Activated CD8-positive, alpha-beta T cell treated with anti-CD3 and anti-CD28 coated beads for 36 hours (primary cell): ENCODE measurements around the gene GTPBP1. TPM values are rescaled to one million over a fixed set of nuclear protein-coding genes. Genes with fewer than 3 reads are reported as not detected.
A peak's percentile ranks its signal among the peaks of the same experiment; 100 is the strongest.

Experiments
- ATAC-seq: fragments of 200-7000 bp; cut with Tn5 transposase; one replicate; pipeline ENCODE4 v1.10.0; 2021; ENCODE audit warnings: mild to moderate bottlenecking, moderate library complexity
- CTCF ChIA-PET: fragments of 350-600 bp; sonication (Branson Sonifier 250); formaldehyde crosslinking; loops from one replicate; lab custom pipeline; 2021; ENCODE audit warnings: antibody characterized with exemption; lab: Charles Lee
- POLR2A ChIA-PET: fragments of 350-600 bp; sonication (Branson Sonifier 250); formaldehyde crosslinking; loops from one replicate; lab custom pipeline; 2021; ENCODE audit warnings: antibody characterized with exemption; lab: Charles Lee
- DNase-seq: peaks from one replicate; pipeline ENCODE4 v3.0.0-alpha.2; 2020
- H3K27ac Mint-ChIP-seq: one replicate; pipeline ENCODE4 v1.8.0; 2021; ENCODE audit warnings: mild to moderate bottlenecking, mixed read lengths
- H3K27me3 Mint-ChIP-seq: one replicate; pipeline ENCODE4 v1.8.0; 2021; ENCODE audit warnings: mixed read lengths
- H3K36me3 Mint-ChIP-seq: one replicate; pipeline ENCODE4 v1.8.0; 2021; ENCODE audit warnings: low read depth, mixed read lengths
- H3K4me1 Mint-ChIP-seq: one replicate; pipeline ENCODE4 v1.8.0; 2021; ENCODE audit warnings: low read depth, mixed read lengths
- H3K4me3 Mint-ChIP-seq: one replicate; pipeline ENCODE4 v1.8.0; 2021; ENCODE audit warnings: mild to moderate bottlenecking, moderate library complexity, mixed read lengths
- H3K9me3 Mint-ChIP-seq: one replicate; pipeline ENCODE4 v1.8.0; 2021; ENCODE audit warnings: mixed read lengths
- CTCF ChIP-seq: fragments of 200-600 bp; IDR thresholded peaks from one replicate; pipeline ENCODE4 v1.8.0; 2022; ENCODE audit warnings: antibody characterized with exemption, mild to moderate bottlenecking
- intact Hi-C: fragments of 100-400 bp; cut with micrococcal nuclease; formaldehyde crosslinking; loops from one replicate; pipeline ENCODE4 v1.10.0; 2022
- total RNA-seq, 2 experiments: library from RNA; stranded (reverse); gene quantifications; one replicate each; pipeline ENCODE4 v1.2.3, GENCODE V29; 2021

Gene GTPBP1
- total RNA-seq, 2 experiments from 2014 or later: 93.3 to 97.6 TPM

- TF ChIP-seq CTCF: no peak
- no peaks in the 10 kb centered on the region for H3K27me3 Mint-ChIP-seq
- peak; percentile 25 for ATAC-seq
- H3K4me1 Mint-ChIP-seq: peaks cover 49% of the 10 kb centered on the region
- H3K4me3 Mint-ChIP-seq: peak within 1 kb of the TSS; percentile 90
- CTCF ChIA-PET: no interaction called here
- peaks cover 39% of the 10 kb centered on the region for H3K36me3 Mint-ChIP-seq
- H3K27ac Mint-ChIP-seq: peak within 1 kb of the TSS; percentile 99
- DNase-seq: peak; percentile 98
- POLR2A ChIA-PET: interaction anchor here (1.0 to 6.3 kb wide), 3 partner anchors 11 to 28 kb away, joined by 3 to 62 read pairs (median 6); partner anchors contain the start of gene TOMM22
- H3K9me3 Mint-ChIP-seq: no peaks in the 10 kb centered on the region
- intact Hi-C loops: loop anchor here (10.0 kb wide), 1 partner anchor 54 kb away; the partner anchor contains the start of gene SUN2
Measured at GRCh38 chr22:38700789-38701628, 4.7 kb upstream of the GTPBP1 start, which contains the start of gene JOSD1. JOSD1 (minus strand) TSS chr22:38700943; CDS start chr22:38699987, 956 bp downstream.

GRCh38 chr22:38704654-38705234 lies 1.0 kb upstream of the GTPBP1 start:
- peak overlapping the region; percentile 98 for H3K27ac Mint-ChIP-seq
- no peak for TF ChIP-seq CTCF
- intact Hi-C loops: loop anchor here (10.0 kb wide), 1 partner anchor 50 kb away; the partner anchor contains the start of gene SUN2
- H3K4me3 Mint-ChIP-seq: peak overlapping the region; percentile 88
- H3K27me3 Mint-ChIP-seq: no peaks in the 10 kb centered on the region
- DNase-seq: no peak
- CTCF ChIA-PET: interaction anchor here (2.9 kb wide), 1 partner anchor 20 kb away, joined by 18 read pairs; no protein-coding TSS in a partner anchor
- H3K4me1 Mint-ChIP-seq: peaks cover 46% of the 10 kb centered on the region
- no peak for ATAC-seq
- peaks cover 33% of the 10 kb centered on the region for H3K36me3 Mint-ChIP-seq
- no peaks in the 10 kb centered on the region for H3K9me3 Mint-ChIP-seq
- POLR2A ChIA-PET: interaction anchor here (4.2 to 41.0 kb wide), 2 partner anchors 13 to 37 kb away, joined by 20 to 905 read pairs; partner anchors contain the start of gene SUN2

GRCh38 chr22:38706101-38706900 lies 557 bp downstream of the GTPBP1 start:
- no peak for ATAC-seq
- DNase-seq: peak; percentile 49
- H3K4me1 Mint-ChIP-seq: peaks cover 53% of the 10 kb centered on the region
- no peak for TF ChIP-seq CTCF
- POLR2A ChIA-PET: interaction anchor here (0.7 to 41.0 kb wide), 8 partner anchors 8 to 35 kb away, joined by 3 to 905 read pairs (median 4); partner anchors contain the start of genes SUN2 and TOMM22
- peaks cover 37% of the 10 kb centered on the region for H3K36me3 Mint-ChIP-seq
- no peaks in the 10 kb centered on the region for H3K27me3 Mint-ChIP-seq
- CTCF ChIA-PET: interaction anchor here (0.7 to 2.9 kb wide), 7 partner anchors 19 to 654 kb away, joined by 3 to 18 read pairs (median 3); partner anchors contain the start of gene TOMM22
- intact Hi-C loops: loop anchor here (10.0 kb wide), 1 partner anchor 48 kb away; the partner anchor contains the start of gene SUN2
- H3K27ac Mint-ChIP-seq: peak overlapping the region; percentile 83
- H3K9me3 Mint-ChIP-seq: no peaks in the 10 kb centered on the region
- H3K4me3 Mint-ChIP-seq: peak overlapping the region; percentile 88

- ChIA-PET CTCF (interaction anchor here (0.7 to 2.9 kb wide), 7 partner anchors 18 to 655 kb away, joined by 3 to 18 read pairs (median 3); partner anchors contain the start of gene TOMM22), POLR2A (interaction anchor here (0.9 to 41.0 kb wide), 6 partner anchors 10 to 214 kb away, joined by 3 to 905 read pairs (median 6); partner anchors contain the start of genes SUN2 and TOMM22)
- Mint-ChIP-seq H3K4me1 (peaks cover 48% of the 10 kb centered on the region), H3K36me3 (peaks cover 38% of the 10 kb centered on the region), H3K4me3 (peak overlapping the region; percentile 88), H3K27me3 (no peaks in the 10 kb centered on the region), H3K9me3 (no peaks in the 10 kb centered on the region), H3K27ac (peak overlapping the region; percentile 83)
- intact Hi-C loops: loop anchor here (10.0 kb wide), 1 partner anchor 48 kb away; the partner anchor contains the start of gene SUN2
- ATAC-seq (no peak), DNase-seq (no peak)
- TF ChIP-seq CTCF: no peak
Measured at GRCh38 chr22:38706901-38707195, 1.1 kb downstream of the GTPBP1 start.
